Fibroblast of skin of abdomen (primary cell): Measurements from ENCODE around the gene TIMM10B.

Experiments
- DNase-seq: peaks from one replicate; pipeline ENCODE4 v3.0.0-alpha.2; 2013

The TIMM10B gene

GRCh38 chr11:6472934-6473333 lies 8.4 kb upstream of the TIMM10B start:
- DNase-seq: no peak

DNA sequence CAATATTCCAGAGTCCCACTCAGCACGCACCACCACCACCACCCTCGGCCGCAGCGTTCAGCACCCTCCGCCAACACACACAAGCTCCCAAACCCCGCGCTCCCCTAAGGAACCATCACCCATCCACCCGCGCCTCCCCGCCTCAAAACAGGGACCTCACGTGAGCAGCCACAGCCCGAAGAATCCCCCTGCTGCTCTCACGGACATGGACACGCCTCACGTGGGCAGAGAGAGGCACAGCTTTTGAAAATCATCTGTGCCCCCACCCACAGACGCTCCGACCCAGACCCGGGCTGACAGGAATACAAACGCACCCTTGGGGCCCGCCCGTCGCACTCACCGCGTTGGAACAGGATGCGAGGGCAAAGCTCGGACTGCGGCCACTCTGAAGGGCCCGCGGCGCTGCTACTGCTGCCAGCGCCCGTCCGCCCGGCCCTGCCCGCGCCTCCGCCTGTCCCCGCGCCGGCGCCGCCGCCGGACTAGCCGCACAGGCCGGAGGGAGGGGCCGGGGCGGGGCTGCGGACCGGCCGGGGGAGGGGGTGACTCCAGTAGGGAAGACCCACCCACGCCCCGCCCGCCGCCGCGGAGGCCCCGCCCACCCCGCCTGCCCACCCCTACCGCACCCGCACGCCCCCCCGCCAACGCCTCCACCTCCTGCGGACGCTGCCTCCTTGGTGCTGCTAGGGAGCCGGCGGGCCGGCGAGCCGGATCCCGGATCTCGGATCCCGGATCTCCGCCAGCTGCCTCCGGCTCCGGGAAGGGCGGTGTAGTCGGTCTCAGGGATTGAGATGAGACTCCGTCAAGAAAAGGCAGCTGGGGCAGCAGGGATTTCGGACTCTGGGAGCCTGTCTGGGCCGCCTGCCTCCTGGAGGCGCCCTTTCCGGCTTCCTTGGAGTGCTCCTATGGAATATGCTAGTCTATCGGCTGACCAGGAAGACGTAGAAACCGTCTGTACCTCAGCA lies 7.6 kb upstream of the TIMM10B start, which contains the start of gene TRIM3:
Gene TRIM3, minus strand, starts transcription at position 491 of the 962 bp plus-strand sequence. CDS start 8,246 bp downstream, outside the sequence.
- peak; percentile 90 for DNase-seq

DNA sequence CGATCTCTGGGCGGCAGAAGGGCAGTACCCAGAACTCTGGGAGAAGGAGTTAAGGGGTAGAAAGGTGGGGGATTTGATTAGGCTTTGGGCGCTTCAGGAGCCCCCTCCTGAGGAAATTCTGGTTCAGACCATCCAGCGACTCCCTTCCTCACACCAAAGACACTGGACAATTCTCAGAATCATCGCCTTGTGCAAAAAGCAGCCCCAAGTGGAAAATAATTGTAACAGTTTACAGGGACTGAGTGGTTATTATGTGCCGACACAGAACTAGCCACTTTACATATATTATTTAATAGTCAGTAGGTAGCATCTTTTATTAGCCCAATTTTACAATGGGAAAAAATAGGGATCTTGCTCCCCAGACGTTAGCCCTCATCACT lies 6.9 kb upstream of the TIMM10B start:
- no peak for DNase-seq

DNA sequence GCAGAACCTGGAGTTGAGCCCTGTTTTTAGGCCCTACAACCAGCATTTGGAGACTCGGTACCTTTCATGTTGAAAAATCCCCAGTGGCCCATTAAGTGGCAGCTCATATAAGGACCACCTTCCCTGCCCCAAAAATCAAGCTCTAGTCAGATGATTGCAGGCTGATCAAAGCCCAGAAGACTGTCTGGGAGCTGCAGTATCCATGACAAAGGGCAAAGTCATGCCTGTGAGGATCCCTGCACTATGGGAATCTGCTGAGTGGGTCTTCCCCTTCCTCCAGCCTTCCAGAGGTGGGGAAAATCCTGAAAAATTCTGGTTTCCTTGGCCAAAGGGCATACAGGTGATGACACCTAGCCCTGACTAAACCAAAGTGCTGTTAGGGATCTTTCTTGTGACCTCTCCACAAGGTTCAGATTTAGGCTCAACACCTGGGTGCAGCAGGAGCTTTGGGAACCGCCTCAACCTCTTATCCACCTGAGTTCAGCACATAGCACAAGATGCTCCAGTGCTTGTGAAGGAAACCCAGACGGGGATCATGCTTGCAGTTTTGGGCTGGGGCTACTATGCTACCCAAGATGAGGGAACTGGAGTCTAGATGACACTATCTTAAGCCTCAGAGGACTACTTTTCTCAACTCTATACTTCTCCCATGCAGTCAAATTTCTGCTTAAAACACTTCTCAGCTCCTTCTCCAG lies 6.3 kb upstream of the TIMM10B start:
- DNase-seq: no peak

DNA sequence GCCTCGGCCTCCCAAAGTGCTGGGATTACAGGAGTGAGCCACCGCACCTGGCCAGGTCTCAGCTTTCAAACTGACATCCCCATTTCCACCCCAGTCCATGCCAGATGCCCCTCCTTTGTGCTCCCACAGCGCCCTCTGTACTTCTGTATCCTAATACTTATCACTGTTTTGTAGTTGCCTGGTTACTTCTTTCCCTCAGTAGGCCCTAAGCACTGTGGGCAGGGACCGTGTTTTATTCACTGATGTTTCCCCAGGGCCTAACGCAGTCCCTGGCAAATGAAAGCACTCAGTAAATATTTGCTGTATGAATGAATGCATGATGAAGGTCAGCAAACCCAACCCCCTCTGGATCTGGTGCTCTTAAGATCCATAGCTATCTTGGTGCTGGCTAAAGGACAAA lies 5.4 kb upstream of the TIMM10B start:
- DNase-seq: no peak

DNA sequence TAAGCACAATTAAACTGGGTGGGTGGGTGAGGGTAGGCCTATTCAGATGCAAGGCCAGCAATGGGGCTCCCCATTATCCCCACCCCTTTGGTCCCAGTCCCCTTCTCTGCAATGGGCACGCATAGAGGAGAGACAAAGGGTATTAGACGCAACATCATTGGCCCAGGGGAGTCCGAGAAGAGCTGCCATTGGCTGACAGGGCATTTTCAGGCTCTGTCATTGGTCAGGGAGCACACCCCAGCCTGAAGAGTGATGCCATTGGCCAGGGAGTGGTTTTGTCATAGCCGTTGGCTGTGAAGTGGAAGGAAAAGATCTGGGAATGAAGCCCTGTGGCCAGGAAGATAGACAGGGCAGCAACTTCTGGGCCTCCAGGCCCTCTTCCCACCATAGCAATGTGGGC lies 4.7 kb upstream of the TIMM10B start:
- no peak for DNase-seq

- DNase-seq: peak; percentile 8
Measured at GRCh38 chr11:6480299-6480914, 894 bp upstream of the TIMM10B start.

- no peak for DNase-seq
Measured at GRCh38 chr11:6481924-6482275, 599 bp downstream of the TIMM10B start.

DNA sequence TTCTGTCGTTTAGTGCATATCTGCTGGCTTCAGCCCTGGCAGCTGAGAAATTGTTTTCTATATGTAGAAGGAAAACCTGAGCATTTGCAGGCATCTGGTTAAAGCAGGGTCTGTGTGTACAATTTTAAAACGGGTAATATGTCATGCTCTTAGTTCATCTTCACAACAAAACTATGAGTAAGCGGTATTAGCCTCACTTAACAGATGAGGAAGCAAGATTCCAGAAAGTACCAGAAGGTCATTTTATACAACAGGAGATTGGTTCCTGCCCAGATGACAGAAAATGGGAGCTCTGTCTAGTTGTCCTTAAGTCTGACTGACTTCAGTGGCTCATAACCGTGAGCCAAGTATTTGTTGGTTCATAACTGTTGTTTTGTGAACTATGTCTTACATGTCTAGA lies 1.1 kb downstream of the TIMM10B start:
- DNase-seq: no peak

GRCh38 chr11:6483015-6483414 lies 1.7 kb downstream of the TIMM10B start:
- no peak for DNase-seq

GRCh38 chr11:6485661-6486060 lies 4.4 kb downstream of the TIMM10B start:
- no peak for DNase-seq

DNA sequence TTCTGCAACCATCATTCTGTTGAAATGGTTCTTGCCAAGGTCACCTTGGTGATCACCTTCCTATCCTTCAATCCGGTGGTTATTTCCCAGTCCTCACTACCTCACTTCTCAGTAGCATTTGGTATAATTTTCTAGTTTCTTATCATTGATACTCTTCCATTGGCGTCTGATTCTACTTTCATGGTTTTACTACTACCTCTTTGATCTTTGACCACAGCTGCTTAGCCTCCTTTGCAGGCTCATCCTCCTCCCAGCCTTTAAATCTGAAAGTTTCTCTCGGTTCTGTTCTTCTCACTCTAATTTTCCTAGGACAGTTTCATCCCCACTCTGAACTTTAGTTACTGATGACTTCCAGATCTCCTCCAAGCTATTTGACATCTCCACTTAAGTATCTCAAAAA lies 5.0 kb downstream of the TIMM10B start:
- DNase-seq: no peak

DNA sequence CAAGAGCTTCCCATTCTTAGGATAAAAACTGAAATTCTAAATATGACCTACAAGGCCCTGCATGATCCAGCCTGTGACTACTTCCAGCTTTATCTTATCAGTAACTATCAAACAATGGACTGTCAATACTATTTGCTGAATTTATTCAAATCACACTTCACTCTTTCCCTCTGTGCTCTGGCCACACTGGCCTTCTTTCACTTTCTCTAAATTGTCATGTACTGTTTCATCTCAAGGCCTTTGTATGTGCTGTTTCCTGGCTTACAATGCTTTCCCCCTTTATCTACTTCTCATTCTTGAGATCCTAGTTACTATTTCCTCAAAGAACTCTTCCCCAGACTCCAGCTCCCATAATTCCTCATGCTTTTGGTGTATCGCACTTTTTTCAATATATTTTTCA lies 5.6 kb downstream of the TIMM10B start:
- no peak for DNase-seq

DNA sequence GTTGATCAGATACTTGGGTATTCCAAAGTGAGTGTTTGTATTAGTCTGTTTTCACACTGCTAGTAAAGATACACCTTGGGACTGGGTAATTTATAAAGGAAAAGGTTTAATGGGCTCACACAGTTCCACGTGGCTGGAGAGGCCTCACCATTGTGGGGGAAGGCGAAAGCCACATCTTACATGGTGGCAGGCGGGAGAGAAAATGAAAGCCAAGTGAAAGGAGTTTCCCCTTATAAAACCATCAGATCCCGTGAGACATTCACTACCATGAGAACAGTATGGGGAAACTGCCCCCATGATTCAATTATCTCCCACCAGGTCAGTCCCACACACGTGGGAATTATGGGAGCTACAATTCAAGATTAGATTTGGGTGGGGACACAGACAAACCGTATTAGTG lies 7.0 kb downstream of the TIMM10B start:
- no peak for DNase-seq

DNA sequence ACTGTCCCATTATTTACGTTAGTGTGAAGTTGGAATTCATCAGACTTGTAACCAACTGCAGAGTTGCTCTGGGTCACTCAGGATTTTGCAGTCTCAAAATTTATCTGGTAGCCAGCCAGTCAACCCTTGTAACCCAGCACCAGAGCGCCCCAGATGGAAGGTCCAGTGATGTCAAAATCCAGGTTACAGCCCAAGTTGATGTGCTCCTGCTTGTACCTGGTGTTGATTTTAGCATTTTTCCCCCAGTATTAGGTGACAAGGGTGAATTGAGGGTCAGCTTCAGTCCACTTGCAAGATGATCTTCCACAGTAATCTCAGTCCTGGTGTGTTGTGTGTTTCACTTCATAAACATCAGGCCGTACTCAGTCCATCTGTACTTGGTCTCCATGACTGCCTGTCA lies 7.5 kb downstream of the TIMM10B start:
- no peak for DNase-seq

DNA sequence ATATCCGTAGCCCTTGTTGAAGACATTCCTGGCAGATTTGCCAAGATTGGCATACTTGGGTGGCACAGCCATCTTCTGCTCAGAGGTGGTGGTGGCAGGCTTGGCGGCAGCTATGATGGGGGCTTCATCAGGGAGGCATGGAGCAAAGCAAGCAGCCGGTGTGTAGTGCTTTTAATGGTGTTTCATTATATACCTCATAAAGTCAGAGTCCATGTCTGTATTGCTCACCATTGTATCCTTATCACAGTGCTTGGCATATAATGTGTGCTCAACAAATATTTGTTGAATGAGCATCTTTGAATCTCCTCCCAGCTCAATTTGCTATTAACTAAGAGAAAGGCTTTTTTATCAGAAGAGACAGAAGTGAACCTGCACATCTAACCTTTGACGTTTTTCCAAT lies 8.0 kb downstream of the TIMM10B start:
- no peak for DNase-seq

- no peak for DNase-seq
Measured at GRCh38 chr11:6497069-6497839, 16.0 kb downstream of the TIMM10B start, which contains the start of gene DNHD1. Gene DNHD1 (plus strand): TSS chr11:6497280. CDS start chr11:6498216, 936 bp downstream.

- DNase-seq: no peak
Measured at GRCh38 chr11:6498121-6498520, 16.8 kb downstream of the TIMM10B start.

GRCh38 chr11:6498544-6498943 lies 17.2 kb downstream of the TIMM10B start:
- no peak for DNase-seq

DNA sequence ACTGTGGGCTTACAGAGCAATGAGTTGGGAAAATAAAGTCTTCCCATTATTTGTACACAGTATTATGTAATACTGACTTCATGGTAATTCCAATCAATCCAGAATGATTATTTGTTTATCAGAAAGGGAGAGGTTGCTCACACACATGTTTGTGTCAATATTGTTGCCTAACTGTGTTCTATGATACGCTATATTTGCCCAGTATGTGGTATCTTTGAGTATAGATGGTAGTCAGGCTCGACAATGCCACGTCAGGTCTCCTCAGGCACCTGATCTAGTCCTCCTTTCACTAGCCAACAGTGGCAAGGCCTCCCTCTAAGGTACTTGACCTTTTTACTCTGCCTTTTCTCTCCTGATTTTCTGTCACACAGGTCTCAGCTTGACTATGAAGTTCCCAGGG lies 21.1 kb downstream of the TIMM10B start:
- no peak for DNase-seq

DNA sequence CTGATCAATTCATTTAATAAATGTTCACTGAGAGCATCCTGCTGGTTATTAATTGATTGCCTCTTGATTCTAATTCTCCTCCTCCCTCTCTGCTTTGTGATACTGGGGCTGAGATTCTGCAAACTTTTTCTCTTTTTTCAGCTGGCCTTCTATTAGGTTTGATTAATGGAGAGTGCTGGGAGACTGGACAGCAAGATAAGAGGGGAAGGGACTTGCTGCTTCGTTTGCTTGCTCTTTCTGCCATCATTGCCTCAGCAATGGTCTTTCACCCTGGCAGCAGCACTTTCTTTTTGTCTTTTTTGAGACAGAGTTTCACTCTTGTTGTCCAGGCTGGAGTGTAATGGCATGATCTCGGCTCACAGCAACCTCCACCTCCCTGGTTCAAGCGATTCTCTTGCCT lies 22.9 kb downstream of the TIMM10B start:
- DNase-seq: no peak

DNA sequence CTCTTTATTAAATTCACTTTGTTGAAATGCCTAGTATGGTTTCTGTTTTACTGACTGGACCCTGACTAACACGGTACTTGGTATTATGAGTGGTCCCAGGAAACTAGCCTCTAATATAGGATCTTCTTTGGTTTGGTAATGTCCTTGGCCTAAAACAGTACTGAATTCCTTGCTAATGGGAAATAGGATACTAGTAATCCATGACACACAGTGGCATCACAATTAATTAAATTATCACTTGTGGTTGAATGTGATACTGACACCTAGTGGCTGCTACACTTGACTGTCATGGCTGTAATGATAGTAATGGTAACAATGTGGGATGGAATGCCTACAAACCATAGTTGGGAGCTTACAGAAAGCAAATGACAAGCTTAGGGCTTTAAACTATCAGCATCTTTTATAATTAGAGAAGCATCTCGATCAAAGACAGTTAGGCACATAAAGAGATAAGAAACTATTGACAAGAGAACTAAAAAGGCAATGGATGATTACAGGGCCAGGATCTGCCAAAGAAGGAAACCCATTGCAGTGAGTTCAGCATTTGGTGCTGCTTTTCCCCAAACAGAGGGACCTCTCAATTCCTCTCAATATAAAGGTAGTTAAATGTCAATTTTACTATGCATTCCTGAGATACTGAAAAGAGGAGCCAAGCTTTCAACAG lies 24.4 kb downstream of the TIMM10B start:
- peak; percentile 73 for DNase-seq
